SK-N-SH treated with all-trans-retinoic acid at 6 μM for 48 hours (cell line): ENCODE data around the gene PSME4.

Experiments used
- PPARA ChIP-seq: fragments of 250-450 bp; sonication (Bioruptor Pico); IDR thresholded peaks from 2 replicates; pipeline ENCODE4 v1.5.0; 2020; ENCODE audit warnings: mild to moderate bottlenecking, borderline replicate concordance
- RARB ChIP-seq: fragments of 250-450 bp; sonication (Bioruptor Pico); IDR thresholded peaks from 2 replicates; pipeline ENCODE4 v1.8.0; 2021; ENCODE audit warnings: mild to moderate bottlenecking, moderate library complexity
- TCF4 ChIP-seq: fragments of 250-450 bp; sonication (Bioruptor Pico); IDR thresholded peaks from 2 replicates; pipeline ENCODE4 v1.8.0; 2021; ENCODE audit warnings: mild to moderate bottlenecking, moderate library complexity, borderline replicate concordance
- TOX ChIP-seq: fragments of 250-450 bp; sonication (Bioruptor Pico); IDR thresholded peaks from 2 replicates; pipeline ENCODE4 v1.8.0; 2021; ENCODE audit warnings: mild to moderate bottlenecking, moderate library complexity, borderline replicate concordance
- ZC3H10 ChIP-seq: fragments of 250-450 bp; sonication (Bioruptor Pico); IDR thresholded peaks from 2 replicates; pipeline ENCODE4 v1.5.1; 2021; ENCODE audit warnings: mild to moderate bottlenecking, moderate library complexity
- ZFP3 ChIP-seq: fragments of 250-450 bp; sonication (Bioruptor Pico); IDR thresholded peaks from 2 replicates; pipeline ENCODE4 v1.5.0; 2020; ENCODE audit warnings: mild to moderate bottlenecking, moderate library complexity
- TF ChIP-seq, protein P1 (sequence below): fragments of 250-450 bp; sonication (Bioruptor Pico); IDR thresholded peaks from 2 replicates; pipeline ENCODE4 v1.8.0; 2020; ENCODE audit warnings: mild to moderate bottlenecking, moderate library complexity, borderline replicate concordance
- TF ChIP-seq, protein P2 (sequence below): fragments of 250-450 bp; sonication (Bioruptor Pico); IDR thresholded peaks from 2 replicates; pipeline ENCODE4 v1.8.0; 2021; ENCODE audit warnings: low read depth, mild to moderate bottlenecking, moderate library complexity, borderline replicate concordance

DNA sequence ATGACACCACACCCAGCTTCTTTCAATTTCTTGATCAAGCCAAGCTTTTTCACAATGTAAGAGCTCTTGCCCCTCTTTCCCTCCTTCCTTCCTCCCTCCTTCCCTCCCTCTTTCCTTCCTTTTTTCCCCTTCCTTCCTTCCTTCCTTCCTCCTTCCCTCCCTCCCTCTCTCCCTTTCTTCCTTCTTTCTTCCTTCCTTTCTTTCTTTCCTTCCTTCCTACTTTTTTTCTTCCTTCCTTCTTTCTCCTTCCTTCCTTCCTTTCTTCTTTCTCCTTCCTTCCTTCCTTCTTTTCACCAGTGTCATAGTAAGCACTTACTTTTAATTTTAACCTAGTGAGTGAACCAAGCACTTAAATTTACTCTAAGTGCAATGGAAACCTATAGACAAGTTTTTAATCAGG lies 21.2 kb upstream of the PSME4 start:
- TF ChIP-seq, protein P1, sequence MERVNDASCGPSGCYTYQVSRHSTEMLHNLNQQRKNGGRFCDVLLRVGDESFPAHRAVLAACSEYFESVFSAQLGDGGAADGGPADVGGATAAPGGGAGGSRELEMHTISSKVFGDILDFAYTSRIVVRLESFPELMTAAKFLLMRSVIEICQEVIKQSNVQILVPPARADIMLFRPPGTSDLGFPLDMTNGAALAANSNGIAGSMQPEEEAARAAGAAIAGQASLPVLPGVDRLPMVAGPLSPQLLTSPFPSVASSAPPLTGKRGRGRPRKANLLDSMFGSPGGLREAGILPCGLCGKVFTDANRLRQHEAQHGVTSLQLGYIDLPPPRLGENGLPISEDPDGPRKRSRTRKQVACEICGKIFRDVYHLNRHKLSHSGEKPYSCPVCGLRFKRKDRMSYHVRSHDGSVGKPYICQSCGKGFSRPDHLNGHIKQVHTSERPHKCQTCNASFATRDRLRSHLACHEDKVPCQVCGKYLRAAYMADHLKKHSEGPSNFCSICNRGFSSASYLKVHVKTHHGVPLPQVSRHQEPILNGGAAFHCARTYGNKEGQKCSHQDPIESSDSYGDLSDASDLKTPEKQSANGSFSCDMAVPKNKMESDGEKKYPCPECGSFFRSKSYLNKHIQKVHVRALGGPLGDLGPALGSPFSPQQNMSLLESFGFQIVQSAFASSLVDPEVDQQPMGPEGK: no peak
- TF ChIP-seq, protein P2, sequence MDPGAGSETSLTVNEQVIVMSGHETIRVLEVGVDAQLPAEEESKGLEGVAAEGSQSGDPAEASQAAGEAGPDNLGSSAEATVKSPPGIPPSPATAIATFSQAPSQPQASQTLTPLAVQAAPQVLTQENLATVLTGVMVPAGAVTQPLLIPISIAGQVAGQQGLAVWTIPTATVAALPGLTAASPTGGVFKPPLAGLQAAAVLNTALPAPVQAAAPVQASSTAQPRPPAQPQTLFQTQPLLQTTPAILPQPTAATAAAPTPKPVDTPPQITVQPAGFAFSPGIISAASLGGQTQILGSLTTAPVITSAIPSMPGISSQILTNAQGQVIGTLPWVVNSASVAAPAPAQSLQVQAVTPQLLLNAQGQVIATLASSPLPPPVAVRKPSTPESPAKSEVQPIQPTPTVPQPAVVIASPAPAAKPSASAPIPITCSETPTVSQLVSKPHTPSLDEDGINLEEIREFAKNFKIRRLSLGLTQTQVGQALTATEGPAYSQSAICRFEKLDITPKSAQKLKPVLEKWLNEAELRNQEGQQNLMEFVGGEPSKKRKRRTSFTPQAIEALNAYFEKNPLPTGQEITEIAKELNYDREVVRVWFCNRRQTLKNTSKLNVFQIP (CRISPR knock-in tag): no peak
- TF ChIP-seq TOX (CRISPR knock-in tag): no peak
- no peak for TF ChIP-seq ZC3H10 (CRISPR knock-in tag)
- no peak for TF ChIP-seq TCF4 (CRISPR knock-in tag)
- no peak for TF ChIP-seq ZFP3 (CRISPR knock-in tag)
- no peak for TF ChIP-seq PPARA (CRISPR knock-in tag)
- TF ChIP-seq RARB (CRISPR knock-in tag): no peak
